Ovary (tissue), 3 donors: ENCODE data around the gene DNAH12.

Experiments
- EP300 ChIP-seq: sonication (generic); formaldehyde crosslinking; IDR thresholded peaks from one replicate; pipeline ENCODE4 v1.6.1; 2017; ENCODE audit warnings: antibody characterized with exemption
- TF ChIP-seq, protein P1 (sequence below), 3 donors: fragments of 450-650 bp in 2 of 3; fragments of 200-600 bp in 1 of 3; IDR thresholded peaks; one replicate each; pipeline versions ENCODE4 v1.5.1 to v1.8.0; 2016 to 2022; ENCODE audit warnings: antibody characterized with exemption in 3 of 3, mild to moderate bottlenecking in 1 of 3
- donor health status: DM: no; HTN: no; CAD: no.

DNA sequence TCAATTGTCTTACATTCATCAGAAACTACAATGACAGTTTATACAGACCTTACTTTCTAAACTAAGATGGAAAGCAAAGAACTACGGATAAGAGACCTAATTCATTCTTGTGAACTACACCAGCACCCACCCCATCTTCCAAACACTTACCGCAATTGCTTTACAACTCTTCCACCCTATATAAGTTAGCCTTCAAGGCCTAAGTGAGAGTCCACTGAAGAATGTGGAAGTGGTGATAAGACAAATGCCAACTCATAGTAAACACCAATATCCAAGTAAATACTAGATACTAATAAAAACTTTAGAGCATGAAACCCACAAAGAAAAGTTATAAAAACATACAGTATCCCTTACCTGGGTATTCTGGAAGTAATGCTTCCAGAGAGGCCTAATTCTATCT is 39.4 kb upstream of the DNAH12 start:
- TF ChIP-seq EP300: no peak
- TF ChIP-seq, protein P1, sequence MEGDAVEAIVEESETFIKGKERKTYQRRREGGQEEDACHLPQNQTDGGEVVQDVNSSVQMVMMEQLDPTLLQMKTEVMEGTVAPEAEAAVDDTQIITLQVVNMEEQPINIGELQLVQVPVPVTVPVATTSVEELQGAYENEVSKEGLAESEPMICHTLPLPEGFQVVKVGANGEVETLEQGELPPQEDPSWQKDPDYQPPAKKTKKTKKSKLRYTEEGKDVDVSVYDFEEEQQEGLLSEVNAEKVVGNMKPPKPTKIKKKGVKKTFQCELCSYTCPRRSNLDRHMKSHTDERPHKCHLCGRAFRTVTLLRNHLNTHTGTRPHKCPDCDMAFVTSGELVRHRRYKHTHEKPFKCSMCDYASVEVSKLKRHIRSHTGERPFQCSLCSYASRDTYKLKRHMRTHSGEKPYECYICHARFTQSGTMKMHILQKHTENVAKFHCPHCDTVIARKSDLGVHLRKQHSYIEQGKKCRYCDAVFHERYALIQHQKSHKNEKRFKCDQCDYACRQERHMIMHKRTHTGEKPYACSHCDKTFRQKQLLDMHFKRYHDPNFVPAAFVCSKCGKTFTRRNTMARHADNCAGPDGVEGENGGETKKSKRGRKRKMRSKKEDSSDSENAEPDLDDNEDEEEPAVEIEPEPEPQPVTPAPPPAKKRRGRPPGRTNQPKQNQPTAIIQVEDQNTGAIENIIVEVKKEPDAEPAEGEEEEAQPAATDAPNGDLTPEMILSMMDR (IDR thresholded peaks at IDR 0.05): no peak
